Neural crest cell (in vitro differentiated cells): ENCODE measurements around the gene RNASE13. TPM values are rescaled to one million over a fixed set of nuclear protein-coding genes. Genes with fewer than 3 reads are reported as not detected.
A peak's percentile ranks its signal among the peaks of the same experiment; 100 is the strongest.

Source experiments
- DNase-seq: peaks from one replicate; pipeline ENCODE4 v3.0.0; 2021; ENCODE audit warnings: low read depth, mixed read lengths, low spot score
- H3K27ac Mint-ChIP-seq: one replicate; pipeline ENCODE4 v1.8.0; 2021; ENCODE audit warnings: mild to moderate bottlenecking, mixed read lengths; ENCODE audit not compliant: unreplicated experiment
- H3K27me3 Mint-ChIP-seq: 2 replicates; pipeline ENCODE4 v1.8.0; 2021; ENCODE audit warnings: low read depth, mild to moderate bottlenecking, mixed read lengths
- H3K36me3 Mint-ChIP-seq: 2 replicates; pipeline ENCODE4 v1.8.0; 2021; ENCODE audit warnings: low read depth, mild to moderate bottlenecking, mixed read lengths
- H3K4me1 Mint-ChIP-seq: 2 replicates; pipeline ENCODE4 v1.8.0; 2021; ENCODE audit warnings: mixed read lengths
- H3K4me3 Mint-ChIP-seq: one replicate; pipeline ENCODE4 v1.8.0; 2021; ENCODE audit warnings: mild to moderate bottlenecking, mixed read lengths
- H3K9me3 Mint-ChIP-seq: 2 replicates; pipeline ENCODE4 v1.8.0; 2021; ENCODE audit warnings: mixed read lengths
- total RNA-seq: library from RNA; stranded (reverse); gene quantifications from 2 replicates; pipeline ENCODE4 v1.2.1, GENCODE V29; 2021
- TF ChIP-seq, protein P1 (sequence below): fragments of 200-600 bp; sonication (generic); conservative IDR thresholded peaks from 2 replicates; pipeline ENCODE4 v1.5.0; 2021; ENCODE audit warnings: antibody characterized with exemption, mild to moderate bottlenecking

The RNASE13 gene
- total RNA-seq, 1 donor from 2014 or later = not detected

DNA sequence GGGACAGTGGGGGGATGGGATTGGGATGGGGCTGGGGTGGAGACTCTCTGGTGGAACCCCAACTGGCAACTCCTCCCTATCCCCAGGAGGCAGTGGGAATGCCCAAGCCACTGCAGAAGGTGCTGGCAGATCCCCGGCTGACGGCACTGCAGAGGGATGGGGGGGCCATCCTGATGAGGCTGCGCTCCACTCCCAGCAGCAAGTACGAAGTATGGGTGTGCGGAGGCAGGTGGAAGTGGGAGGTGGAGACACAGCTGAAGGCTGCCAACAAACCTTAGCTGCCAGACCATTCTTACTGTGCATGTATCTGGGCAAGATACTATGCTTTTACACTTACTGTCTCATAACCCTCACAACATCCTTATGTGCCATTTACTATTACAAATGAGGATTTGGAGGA lies 43.7 kb upstream of the RNASE13 start:
- peaks cover 3% of the 10 kb centered on the region for H3K27me3 Mint-ChIP-seq
- no peaks in the 10 kb centered on the region for H3K9me3 Mint-ChIP-seq
- peaks cover 26% of the 10 kb centered on the region for H3K36me3 Mint-ChIP-seq
- H3K4me1 Mint-ChIP-seq = peaks cover 15% of the 10 kb centered on the region
- DNase-seq = no peak
- no peak overlapping the region for H3K27ac Mint-ChIP-seq
- no peak overlapping the region for H3K4me3 Mint-ChIP-seq
- TF ChIP-seq, protein P1, sequence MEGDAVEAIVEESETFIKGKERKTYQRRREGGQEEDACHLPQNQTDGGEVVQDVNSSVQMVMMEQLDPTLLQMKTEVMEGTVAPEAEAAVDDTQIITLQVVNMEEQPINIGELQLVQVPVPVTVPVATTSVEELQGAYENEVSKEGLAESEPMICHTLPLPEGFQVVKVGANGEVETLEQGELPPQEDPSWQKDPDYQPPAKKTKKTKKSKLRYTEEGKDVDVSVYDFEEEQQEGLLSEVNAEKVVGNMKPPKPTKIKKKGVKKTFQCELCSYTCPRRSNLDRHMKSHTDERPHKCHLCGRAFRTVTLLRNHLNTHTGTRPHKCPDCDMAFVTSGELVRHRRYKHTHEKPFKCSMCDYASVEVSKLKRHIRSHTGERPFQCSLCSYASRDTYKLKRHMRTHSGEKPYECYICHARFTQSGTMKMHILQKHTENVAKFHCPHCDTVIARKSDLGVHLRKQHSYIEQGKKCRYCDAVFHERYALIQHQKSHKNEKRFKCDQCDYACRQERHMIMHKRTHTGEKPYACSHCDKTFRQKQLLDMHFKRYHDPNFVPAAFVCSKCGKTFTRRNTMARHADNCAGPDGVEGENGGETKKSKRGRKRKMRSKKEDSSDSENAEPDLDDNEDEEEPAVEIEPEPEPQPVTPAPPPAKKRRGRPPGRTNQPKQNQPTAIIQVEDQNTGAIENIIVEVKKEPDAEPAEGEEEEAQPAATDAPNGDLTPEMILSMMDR = no peak

GRCh38 chr14:21077672-21078071 lies 43.1 kb upstream of the RNASE13 start:
- TF ChIP-seq, protein P1 = no peak
- Mint-ChIP-seq H3K36me3 (peaks cover 24% of the 10 kb centered on the region), H3K4me3 (peak overlapping the region; percentile 13), H3K4me1 (peaks cover 18% of the 10 kb centered on the region), H3K9me3 (no peaks in the 10 kb centered on the region), H3K27me3 (peaks cover 3% of the 10 kb centered on the region), H3K27ac (no peak overlapping the region)
- no peak for DNase-seq

- H3K4me3 Mint-ChIP-seq = peak overlapping the region; percentile 42
- peaks cover 20% of the 10 kb centered on the region for H3K36me3 Mint-ChIP-seq
- peaks cover 35% of the 10 kb centered on the region for H3K4me1 Mint-ChIP-seq
- H3K27me3 Mint-ChIP-seq = no peaks in the 10 kb centered on the region
- H3K9me3 Mint-ChIP-seq = no peaks in the 10 kb centered on the region
- DNase-seq = no peak
- TF ChIP-seq, protein P1 = no peak
- H3K27ac Mint-ChIP-seq = peak overlapping the region; percentile 2
These were observed 41.3 kb upstream of the RNASE13 start for GRCh38 chr14:21075719-21076437.

- Mint-ChIP-seq H3K9me3 (no peaks in the 10 kb centered on the region), H3K27ac (no peak overlapping the region), H3K4me1 (peaks cover 40% of the 10 kb centered on the region), H3K27me3 (no peaks in the 10 kb centered on the region), H3K36me3 (peaks cover 20% of the 10 kb centered on the region), H3K4me3 (no peak overlapping the region)
- TF ChIP-seq, protein P1 = no peak
- DNase-seq = no peak
These were observed 40.0 kb upstream of the RNASE13 start for GRCh38 chr14:21074398-21075272.

DNA sequence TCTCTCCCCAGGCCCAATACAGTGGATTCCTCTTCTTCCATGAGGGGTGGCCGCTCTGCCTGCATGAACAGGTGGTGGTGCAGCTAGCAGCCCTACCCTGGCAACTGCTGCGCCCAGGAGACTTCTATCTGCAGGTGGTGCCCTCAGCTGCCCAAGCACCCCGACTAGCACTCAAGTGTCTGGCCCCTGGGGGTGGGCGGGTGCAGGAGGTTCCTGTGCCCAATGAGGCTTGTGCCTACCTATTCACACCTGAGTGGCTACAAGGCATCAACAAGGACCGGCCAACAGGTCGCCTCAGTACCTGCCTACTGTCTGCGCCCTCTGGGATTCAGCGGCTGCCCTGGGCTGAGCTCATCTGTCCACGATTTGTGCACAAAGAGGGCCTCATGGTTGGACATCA lies 39.3 kb upstream of the RNASE13 start:
- H3K27ac Mint-ChIP-seq = peak overlapping the region; percentile 68
- H3K27me3 Mint-ChIP-seq = no peaks in the 10 kb centered on the region
- peaks cover 47% of the 10 kb centered on the region for H3K4me1 Mint-ChIP-seq
- peak overlapping the region; percentile 96 for H3K4me3 Mint-ChIP-seq
- peaks cover 20% of the 10 kb centered on the region for H3K36me3 Mint-ChIP-seq
- TF ChIP-seq, protein P1 = no peak
- no peaks in the 10 kb centered on the region for H3K9me3 Mint-ChIP-seq
- no peak for DNase-seq
